Measurements from ENCODE around the gene HRH1.

DNA sequence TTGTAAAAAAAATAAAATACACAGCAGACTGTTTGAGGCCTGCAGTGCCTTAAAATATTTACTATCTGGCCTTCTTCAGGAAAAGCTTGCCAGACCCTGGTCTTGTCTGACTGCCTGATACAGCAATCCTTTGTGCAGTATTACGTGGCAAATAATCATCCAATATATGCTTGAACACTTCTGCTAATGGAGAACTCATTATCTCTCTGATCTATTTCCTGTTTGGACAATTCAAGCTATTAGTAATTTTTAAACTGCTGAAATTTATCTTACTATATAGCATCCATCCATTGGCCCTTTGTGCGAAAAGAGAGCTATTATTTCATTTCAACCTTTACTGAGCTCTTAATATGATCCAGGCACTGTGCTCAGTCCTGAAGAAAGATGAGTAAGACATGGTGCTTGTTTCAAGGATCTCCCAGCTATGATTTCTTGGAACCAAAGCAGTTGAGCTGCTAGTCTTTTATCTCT is 133.8 kb downstream of the HRH1 start:
- no peak for TF ChIP-seq POLR2A (IDR thresholded peaks at IDR 0.05; ENCODE audit: low read depth, low read length)
- TF ChIP-seq, protein P1, sequence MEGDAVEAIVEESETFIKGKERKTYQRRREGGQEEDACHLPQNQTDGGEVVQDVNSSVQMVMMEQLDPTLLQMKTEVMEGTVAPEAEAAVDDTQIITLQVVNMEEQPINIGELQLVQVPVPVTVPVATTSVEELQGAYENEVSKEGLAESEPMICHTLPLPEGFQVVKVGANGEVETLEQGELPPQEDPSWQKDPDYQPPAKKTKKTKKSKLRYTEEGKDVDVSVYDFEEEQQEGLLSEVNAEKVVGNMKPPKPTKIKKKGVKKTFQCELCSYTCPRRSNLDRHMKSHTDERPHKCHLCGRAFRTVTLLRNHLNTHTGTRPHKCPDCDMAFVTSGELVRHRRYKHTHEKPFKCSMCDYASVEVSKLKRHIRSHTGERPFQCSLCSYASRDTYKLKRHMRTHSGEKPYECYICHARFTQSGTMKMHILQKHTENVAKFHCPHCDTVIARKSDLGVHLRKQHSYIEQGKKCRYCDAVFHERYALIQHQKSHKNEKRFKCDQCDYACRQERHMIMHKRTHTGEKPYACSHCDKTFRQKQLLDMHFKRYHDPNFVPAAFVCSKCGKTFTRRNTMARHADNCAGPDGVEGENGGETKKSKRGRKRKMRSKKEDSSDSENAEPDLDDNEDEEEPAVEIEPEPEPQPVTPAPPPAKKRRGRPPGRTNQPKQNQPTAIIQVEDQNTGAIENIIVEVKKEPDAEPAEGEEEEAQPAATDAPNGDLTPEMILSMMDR (IDR thresholded peaks at IDR 0.05; ENCODE audit: extremely low read depth in 1 of 2, insufficient read depth in 1 of 2, low read depth in 1 of 2, low read length in 2 of 2) = no peak
- no peak for TF ChIP-seq EZH2 (IDR thresholded peaks at IDR 0.05; ENCODE audit: borderline replicate concordance, low read depth, low read length, severe bottlenecking)
- no peak for TF ChIP-seq POLR2AphosphoS5 (IDR thresholded peaks at IDR 0.05; ENCODE audit: insufficient read depth, low read depth, low read length)
